ENCODE measurements around the gene IL17C. TPM values are rescaled to one million over a fixed set of nuclear protein-coding genes. Genes with fewer than 3 reads are reported as not detected.

Gene IL17C
- total and polyA plus RNA-seq, 4 donors, result not detected

DNA sequence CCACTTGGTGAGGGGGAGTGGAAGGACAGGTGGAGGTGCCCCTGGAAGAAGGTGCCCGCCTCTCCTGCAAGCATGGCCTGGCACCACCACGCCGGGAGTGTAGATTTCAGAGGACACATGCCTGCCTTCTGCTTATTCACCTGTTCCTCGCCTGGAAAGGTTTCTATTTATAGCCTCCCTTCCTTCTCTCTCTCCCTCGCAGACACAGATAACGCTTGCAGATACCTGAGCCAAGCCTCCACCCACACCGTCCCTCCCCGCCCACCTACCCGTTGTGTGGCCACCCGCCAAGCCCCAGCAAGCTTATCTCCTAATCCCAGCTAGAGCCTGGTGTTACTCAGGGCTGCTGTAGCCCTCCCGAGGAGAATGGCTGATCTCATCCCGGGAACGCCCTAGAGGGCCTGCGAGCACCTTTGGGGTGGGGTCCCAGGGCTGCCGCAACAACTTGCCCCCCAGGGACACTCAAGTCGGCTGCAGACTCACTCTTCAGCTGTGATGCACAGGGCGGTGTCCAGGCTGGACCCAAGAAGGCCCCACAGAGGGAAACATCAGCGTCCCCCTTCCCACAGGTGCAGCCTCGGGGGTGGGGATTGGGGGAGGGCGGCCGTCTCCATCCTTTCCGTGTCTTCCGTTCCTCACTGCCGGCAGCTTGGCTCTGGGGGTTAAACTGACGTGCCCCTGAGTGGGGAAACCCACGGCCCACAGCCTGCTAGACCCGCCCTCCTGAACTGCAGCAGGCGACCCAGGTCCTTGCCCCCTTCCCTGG is 49.8 kb downstream of the IL17C start:
- 36% methylated on average over 28 of the region's 28 CpGs for WGBS
- Histone ChIP-seq H3K9me3 (ENCODE audit: control insufficient read depth in 4 of 4, low read length in 3 of 4) (no peaks in the 10 kb centered on the region), H3K36me3 (ENCODE audit: control insufficient read depth in 4 of 4, insufficient read depth in 3 of 4, low read depth in 1 of 4, low read length in 3 of 4) (no peaks in the 10 kb centered on the region), H3K9ac (ENCODE audit: low read depth in 1 of 2, low read length in 2 of 2) (no peak overlapping the region), H3K27me3 (ENCODE audit: control insufficient read depth in 4 of 4, insufficient read depth in 4 of 4, low read length in 3 of 4) (no peaks in the 10 kb centered on the region), H3K27ac (ENCODE audit: low read depth in 1 of 2, low read length in 2 of 2) (no peak overlapping the region), H3K4me1 (ENCODE audit: control insufficient read depth in 4 of 4, insufficient read depth in 4 of 4, low read length in 3 of 4) (peaks cover 7 to 27% (median 19%) of the 10 kb centered on the region in 4 donors), H3K4me3 (ENCODE audit: low read depth in 1 of 3, low read length in 3 of 3) (no peak overlapping the region)
- no peak for TF ChIP-seq YY1 (IDR thresholded peaks at IDR 0.05)
- DNase-seq (ENCODE audit: low spot score), result peak; percentile 74

Other genes starting within 250 kb of the IL17C start
- gene ZFPM1, start 185.3 kb upstream of the IL17C start, total RNA-seq, result 10 to 100 TPM in 1 of 2 donors, 1 to 10 TPM in 1; 5.9 to 12.8 TPM
- 1 to 10 TPM in 1 of 2 donors, under 1 TPM in 1; 0.19 to 4.6 TPM for gene ZFPM1, start 185.3 kb upstream of the IL17C start, polyA plus RNA-seq
- gene ZC3H18, start 68.2 kb upstream of the IL17C start, total RNA-seq, result 10 to 100 TPM; 10.2 to 10.3 TPM
- gene ZC3H18, start 68.2 kb upstream of the IL17C start, polyA plus RNA-seq, result 10 to 100 TPM; 10.7 to 10.9 TPM
- 100 to 1,000 TPM in 1 of 2 donors, 10 to 100 TPM in 1; 45.8 to 217 TPM for gene CYBA, start 12.5 kb downstream of the IL17C start, total RNA-seq
- gene CYBA, start 12.5 kb downstream of the IL17C start, polyA plus RNA-seq, result 10 to 100 TPM; 39.0 to 59.5 TPM
- gene MVD, start 24.5 kb downstream of the IL17C start, total RNA-seq, result 10 to 100 TPM; 73.4 to 99.2 TPM
- gene MVD, start 24.5 kb downstream of the IL17C start, polyA plus RNA-seq, result 10 to 100 TPM; 21.7 to 76.0 TPM
- gene SNAI3, start 47.9 kb downstream of the IL17C start, total RNA-seq, result under 1 TPM; 0.05 to 0.17 TPM
- under 1 TPM; 0.24 to 0.48 TPM for gene SNAI3, start 47.9 kb downstream of the IL17C start, polyA plus RNA-seq
- gene RNF166, start 67.8 kb downstream of the IL17C start, total RNA-seq, result 1 to 10 TPM; 7.9 to 9.1 TPM
- 1 to 10 TPM; 6.5 to 7.3 TPM for gene RNF166, start 67.8 kb downstream of the IL17C start, polyA plus RNA-seq
- 1 to 10 TPM; 7.0 to 8.5 TPM for gene CTU2, start 67.9 kb downstream of the IL17C start, total RNA-seq
- gene CTU2, start 67.9 kb downstream of the IL17C start, polyA plus RNA-seq, result 1 to 10 TPM; 7.2 to 7.7 TPM
- 10 to 100 TPM; 59.7 to 74.7 TPM for gene PIEZO1, start 146.6 kb downstream of the IL17C start, total RNA-seq
- 10 to 100 TPM; 15.3 to 58.7 TPM for gene PIEZO1, start 146.6 kb downstream of the IL17C start, polyA plus RNA-seq
- gene CDT1, start 165.2 kb downstream of the IL17C start, total RNA-seq, result 10 to 100 TPM in 1 of 2 donors, under 1 TPM in 1; 0.08 to 37.6 TPM
- gene CDT1, start 165.2 kb downstream of the IL17C start, polyA plus RNA-seq, result 1 to 10 TPM in 1 of 2 donors, under 1 TPM in 1; 0.11 to 1.8 TPM
- gene APRT, start 173.4 kb downstream of the IL17C start, total RNA-seq, result 10 to 100 TPM; 27.9 to 35.5 TPM
- 100 to 1,000 TPM; 153 to 160 TPM for gene APRT, start 173.4 kb downstream of the IL17C start, polyA plus RNA-seq
- 10 to 100 TPM in 1 of 2 donors, 1 to 10 TPM in 1; 6.8 to 20.6 TPM for gene GALNS, start 218.4 kb downstream of the IL17C start, total RNA-seq
- 10 to 100 TPM in 1 of 2 donors, 1 to 10 TPM in 1; 8.5 to 13.0 TPM for gene GALNS, start 218.4 kb downstream of the IL17C start, polyA plus RNA-seq
- 10 to 100 TPM; 16.3 to 22.0 TPM for gene TRAPPC2L, start 218.6 kb downstream of the IL17C start, total RNA-seq
- 10 to 100 TPM; 22.4 to 59.4 TPM for gene TRAPPC2L, start 218.6 kb downstream of the IL17C start, polyA plus RNA-seq
- gene PABPN1L, start 228.1 kb downstream of the IL17C start, total RNA-seq, result under 1 TPM in 1 of 2 donors, not detected in 1; 0.09 TPM
- gene PABPN1L, start 228.1 kb downstream of the IL17C start, polyA plus RNA-seq, result not detected